HG02852 (cell line): ENCODE data around the gene PPP1R9A.

Experiments used
- ATAC-seq: cut with Tn5 transposase; IDR thresholded peaks from one replicate; pipeline ENCODE4 v1.9.1; 2021; ENCODE audit warnings: mild to moderate bottlenecking, moderate library complexity; ENCODE audit not compliant: unreplicated experiment

The PPP1R9A gene

GRCh38 chr7:95304990-95305389, 397.6 kb downstream of the PPP1R9A start:
- no peak for ATAC-seq

DNA sequence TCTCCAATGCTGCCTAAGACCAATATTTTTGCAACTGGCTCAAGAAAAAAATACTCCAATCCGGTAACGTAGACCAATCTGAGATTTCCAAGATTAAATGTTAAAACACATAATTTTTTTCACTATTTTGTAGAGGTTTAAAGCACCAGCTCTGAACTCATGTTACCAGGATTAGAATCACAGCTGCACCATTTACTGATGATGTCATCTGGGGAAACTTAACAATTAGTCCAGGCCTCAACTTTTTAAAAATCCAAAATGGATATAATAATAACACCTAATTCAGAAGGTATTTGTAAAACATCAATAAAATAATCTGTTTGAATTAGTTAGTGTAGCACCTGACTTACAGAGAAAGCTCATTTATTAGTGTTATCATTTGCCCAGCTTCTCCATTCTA, 402.6 kb downstream of the PPP1R9A start:
- no peak for ATAC-seq

GRCh38 chr7:95311389-95311788, 404.0 kb downstream of the PPP1R9A start:
- ATAC-seq, result no peak

GRCh38 chr7:95312561-95312960, 405.2 kb downstream of the PPP1R9A start:
- no peak for ATAC-seq

- peak; percentile 84 for ATAC-seq
Observed at GRCh38 chr7:95316588-95316987, 409.2 kb downstream of the PPP1R9A start.

GRCh38 chr7:95317546-95317945, 410.2 kb downstream of the PPP1R9A start:
- ATAC-seq, result no peak

DNA sequence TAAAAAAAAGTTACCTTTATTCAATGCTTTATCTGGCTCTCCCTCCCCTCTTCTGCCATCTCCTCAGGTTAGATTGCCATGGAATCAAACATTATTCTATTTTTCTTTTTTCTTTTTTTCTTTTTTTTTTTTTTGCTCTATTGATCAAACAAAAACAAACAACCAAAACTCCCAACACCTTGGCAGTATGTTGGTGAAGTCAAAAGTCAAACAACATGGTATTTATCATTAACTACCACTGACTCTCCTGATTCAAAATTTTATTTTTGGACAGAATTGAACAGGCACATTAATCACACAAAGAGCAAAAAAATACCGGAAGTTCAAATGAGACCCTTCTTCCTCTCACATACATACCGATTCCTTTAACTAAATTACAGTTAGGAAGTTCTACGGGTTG, 410.6 kb downstream of the PPP1R9A start:
- no peak for ATAC-seq

- ATAC-seq, result no peak
Observed at GRCh38 chr7:95318501-95319100, 411.2 kb downstream of the PPP1R9A start.

GRCh38 chr7:95319570-95319969, 412.2 kb downstream of the PPP1R9A start:
- ATAC-seq, result no peak

DNA sequence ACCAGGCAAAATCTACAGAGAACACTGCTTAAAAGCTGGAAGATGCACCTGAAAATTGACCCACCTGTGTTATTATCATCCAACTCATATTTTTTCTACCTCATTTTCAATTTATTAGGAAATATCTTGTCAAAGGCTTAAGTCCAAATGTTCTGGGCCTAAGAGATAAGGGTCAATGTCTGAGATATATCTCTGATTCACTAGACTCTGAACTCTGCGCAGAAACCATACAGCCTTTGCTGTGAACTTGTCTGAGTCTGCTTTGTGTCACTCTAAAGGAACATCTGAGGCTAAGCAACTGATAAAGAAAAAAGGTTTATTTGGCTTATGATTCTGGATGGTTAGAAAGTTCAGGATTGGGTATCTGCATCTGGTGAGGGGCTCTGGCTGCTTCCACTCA, 413.3 kb downstream of the PPP1R9A start:
- ATAC-seq, result no peak

GRCh38 chr7:95321720-95322119, 414.3 kb downstream of the PPP1R9A start:
- ATAC-seq, result no peak

GRCh38 chr7:95322396-95322795, 415.0 kb downstream of the PPP1R9A start:
- ATAC-seq, result no peak

DNA sequence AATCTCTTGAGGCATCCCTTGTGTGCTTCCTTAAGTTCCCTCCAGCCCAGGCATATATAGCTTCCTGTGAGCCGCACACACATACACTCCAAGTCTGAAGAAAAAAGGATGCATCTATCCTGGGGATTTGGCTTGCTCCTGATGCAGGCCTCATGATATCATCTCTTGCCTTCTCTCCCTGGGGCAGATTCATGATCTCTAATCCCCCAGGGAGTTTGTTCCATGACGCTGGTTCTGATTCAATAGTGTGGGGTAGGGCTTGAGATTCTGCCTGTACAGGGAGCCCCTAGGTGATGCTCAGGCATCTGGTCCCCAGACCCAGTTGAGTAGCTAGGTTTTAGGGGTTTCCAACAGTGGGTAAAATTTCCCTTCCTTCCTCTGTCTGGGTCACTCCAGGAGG, 415.5 kb downstream of the PPP1R9A start:
- no peak for ATAC-seq

DNA sequence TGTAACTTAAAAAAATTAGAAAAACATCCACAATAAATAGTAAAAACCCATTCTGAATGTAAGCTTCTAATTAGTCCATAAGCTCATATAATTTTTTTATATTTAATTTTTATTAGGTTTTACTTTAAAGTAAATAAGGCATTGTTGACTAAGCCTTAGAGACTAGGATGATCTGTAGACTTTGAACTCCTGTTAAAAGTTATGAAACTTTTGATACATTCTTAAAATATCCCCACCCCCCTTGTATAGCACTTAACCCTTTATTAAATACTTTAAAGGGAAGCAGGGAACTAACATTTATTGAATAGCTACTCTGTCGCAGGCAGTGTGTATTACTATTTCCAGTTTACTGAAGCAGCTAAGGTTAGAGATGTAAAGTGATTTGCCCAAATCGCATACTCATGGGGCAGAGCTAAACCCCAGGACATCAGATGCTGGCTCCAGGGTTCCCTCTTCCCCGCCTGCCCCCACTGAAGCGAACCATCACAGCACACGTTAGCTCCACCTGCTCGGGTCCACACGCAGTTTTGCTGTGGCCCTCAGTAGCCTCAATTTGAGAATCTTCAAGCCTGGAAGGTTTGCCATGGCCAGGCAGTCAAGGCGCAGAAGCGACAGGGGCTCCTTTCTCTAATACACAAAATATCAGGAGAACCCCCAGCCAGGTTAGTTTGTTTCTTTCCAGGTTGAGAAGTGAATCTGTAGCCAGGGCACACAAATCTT, 416.2 kb downstream of the PPP1R9A start:
- ATAC-seq, result no peak

DNA sequence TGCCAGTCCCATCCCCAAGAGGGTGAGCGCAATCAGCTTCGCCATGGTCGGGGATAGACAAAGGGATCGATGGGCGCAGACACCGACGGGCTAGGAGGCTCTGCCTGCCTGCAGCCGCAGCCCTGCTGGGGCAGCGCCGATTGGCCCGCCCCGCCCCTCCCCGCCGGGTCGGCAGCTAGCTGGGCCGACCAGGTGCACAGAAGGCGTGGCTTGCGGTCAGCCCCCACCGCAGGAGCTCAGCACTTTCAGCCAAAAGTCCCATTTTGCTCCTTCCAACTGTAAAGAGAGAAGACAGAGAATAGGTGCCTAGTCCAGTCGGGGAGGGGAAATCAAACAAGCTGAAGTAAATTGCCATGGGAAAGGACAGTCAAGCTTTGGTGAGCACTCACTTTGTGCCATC, 417.0 kb downstream of the PPP1R9A start, which contains the start of gene PON1:
Gene PON1, minus strand, starts transcription at position 102 of the 400 bp plus-strand sequence. Its CDS starts 57 bp downstream, at position 45.
- peak; percentile 48 for ATAC-seq

- ATAC-seq, result no peak
Observed at GRCh38 chr7:95327356-95327755, 420.0 kb downstream of the PPP1R9A start.

DNA sequence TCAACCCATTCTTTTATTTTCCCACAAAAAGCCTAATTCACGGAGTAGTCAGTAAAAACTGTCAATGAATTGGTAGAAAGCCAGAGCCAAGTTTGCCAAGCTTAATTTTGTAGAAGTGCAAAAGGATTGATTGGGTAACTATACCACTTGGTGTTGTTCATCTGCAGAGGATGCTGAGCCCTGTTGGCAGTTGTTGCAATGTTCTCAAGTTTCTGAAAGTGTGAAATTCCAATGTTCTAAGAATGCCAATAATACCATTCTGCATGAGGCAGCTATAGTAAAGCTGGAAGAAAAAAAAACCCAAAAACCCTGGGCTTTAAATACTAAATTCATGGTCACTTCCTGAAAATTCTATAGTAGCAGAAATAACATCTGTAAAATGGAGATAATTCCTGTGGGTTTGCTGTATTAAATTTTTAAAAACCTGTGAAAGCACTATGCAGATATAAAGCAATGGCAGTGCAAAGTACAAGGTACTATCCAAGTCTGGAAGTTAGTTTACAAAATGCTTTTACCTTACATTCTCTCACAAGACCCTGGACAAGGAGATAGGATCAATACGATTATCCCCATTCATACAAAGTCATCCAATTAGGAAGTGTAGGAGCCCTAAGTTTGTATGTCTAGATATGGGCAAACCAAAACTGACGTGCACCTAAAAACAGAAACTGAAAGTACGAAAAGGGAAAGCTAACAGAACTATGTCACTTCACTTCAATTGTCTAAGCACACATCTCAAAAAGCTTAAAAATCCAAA, 423.0 kb downstream of the PPP1R9A start:
- peak; percentile 98 for ATAC-seq

DNA sequence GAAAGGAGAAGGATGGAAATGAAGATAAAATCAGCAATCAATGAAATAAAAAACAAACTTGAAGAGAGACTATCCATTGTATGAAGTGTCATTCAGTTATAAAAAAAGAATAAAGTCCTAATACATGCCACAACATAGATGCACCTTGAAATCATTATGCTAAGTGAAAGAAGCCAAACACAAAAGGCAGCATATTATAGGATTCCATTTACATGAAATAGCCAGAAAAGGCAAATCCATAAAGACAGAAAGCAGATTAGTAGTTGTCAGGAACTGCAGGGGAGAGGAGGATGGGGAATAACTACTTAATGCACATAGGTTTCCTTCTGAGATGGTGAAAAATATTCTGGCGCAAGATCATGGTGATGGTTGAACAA, 423.6 kb downstream of the PPP1R9A start:
- peak; percentile 24 for ATAC-seq

- ATAC-seq, result no peak
Observed at GRCh38 chr7:95334447-95334846, 427.1 kb downstream of the PPP1R9A start.

GRCh38 chr7:95335093-95335492, 427.7 kb downstream of the PPP1R9A start:
- ATAC-seq, result no peak

- ATAC-seq, result no peak
Observed at GRCh38 chr7:95338832-95339231, 431.4 kb downstream of the PPP1R9A start.

DNA sequence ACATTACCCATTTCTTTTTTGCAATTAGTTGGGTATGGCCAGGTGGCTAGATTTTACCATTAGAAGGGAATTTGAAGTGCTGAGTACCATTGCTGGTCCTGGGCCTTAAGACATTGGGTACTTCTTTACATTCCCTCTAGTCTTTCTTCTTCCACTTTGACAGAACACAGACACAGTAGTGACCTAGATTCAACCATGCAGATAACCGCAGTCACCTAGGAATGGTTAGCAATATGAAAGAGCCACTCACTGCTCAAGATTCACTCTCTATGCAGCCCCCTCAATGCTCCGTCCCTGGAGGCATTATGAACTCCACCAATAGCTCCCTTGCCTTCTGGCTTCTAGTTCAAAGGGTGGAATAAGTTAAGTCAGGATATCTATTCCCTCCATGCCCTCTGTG, 433.1 kb downstream of the PPP1R9A start:
- ATAC-seq, result no peak
